Ovary (tissue), 3 donors: ENCODE data around the gene INPP5A.

Source experiments
- POLR2A ChIP-seq: fragments of 450-650 bp; IDR thresholded peaks from one replicate; pipeline ENCODE4 v1.6.1; 2017; ENCODE audit warnings: antibody characterized with exemption, mild to moderate bottlenecking, moderate library complexity
- TF ChIP-seq, protein P1 (sequence below), 3 donors: fragments of 450-650 bp in 2 of 3; fragments of 200-600 bp in 1 of 3; IDR thresholded peaks; one replicate each; pipeline versions ENCODE4 v1.5.1 to v1.8.0; 2016 to 2022; ENCODE audit warnings: antibody characterized with exemption in 3 of 3, mild to moderate bottlenecking in 1 of 3
- donor health status: DM: no; HTN: no; CAD: no.

DNA sequence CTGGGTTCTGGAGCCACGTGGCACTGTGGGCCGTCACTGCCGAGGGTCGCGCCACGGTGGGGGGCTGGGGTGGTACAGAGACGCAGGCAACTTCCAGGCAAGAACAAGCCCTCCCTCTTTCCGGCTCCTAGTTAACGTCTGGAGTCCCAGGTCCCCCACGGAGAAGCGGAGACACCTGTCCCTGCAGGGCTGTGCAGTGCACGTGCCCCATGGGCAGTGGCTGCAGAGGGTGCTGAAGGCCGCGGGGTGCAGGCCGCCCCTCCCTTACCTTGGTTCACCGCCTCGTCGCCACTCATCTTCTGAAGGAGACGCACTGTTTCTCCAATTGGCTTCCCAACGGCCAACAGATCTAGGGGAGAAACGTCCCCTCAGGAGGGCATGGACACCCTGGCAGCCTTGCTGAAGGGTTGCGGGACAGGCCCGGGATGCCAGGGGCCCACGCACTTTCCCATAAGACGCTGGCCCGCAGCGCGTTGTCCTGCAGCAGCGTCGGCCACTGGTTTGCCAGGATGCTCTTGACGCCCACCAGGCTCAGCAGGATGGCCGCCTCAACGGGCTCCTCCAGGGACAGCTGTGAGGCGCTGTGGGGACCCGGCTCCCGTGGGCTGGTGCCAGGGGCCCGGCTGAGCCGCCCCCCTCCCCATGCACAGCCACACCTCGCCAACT lies 272.7 kb downstream of the INPP5A start:
- TF ChIP-seq, protein P1, sequence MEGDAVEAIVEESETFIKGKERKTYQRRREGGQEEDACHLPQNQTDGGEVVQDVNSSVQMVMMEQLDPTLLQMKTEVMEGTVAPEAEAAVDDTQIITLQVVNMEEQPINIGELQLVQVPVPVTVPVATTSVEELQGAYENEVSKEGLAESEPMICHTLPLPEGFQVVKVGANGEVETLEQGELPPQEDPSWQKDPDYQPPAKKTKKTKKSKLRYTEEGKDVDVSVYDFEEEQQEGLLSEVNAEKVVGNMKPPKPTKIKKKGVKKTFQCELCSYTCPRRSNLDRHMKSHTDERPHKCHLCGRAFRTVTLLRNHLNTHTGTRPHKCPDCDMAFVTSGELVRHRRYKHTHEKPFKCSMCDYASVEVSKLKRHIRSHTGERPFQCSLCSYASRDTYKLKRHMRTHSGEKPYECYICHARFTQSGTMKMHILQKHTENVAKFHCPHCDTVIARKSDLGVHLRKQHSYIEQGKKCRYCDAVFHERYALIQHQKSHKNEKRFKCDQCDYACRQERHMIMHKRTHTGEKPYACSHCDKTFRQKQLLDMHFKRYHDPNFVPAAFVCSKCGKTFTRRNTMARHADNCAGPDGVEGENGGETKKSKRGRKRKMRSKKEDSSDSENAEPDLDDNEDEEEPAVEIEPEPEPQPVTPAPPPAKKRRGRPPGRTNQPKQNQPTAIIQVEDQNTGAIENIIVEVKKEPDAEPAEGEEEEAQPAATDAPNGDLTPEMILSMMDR (IDR thresholded peaks at IDR 0.05), result no peak
- TF ChIP-seq POLR2A, result no peak
